ENCODE data around the gene COL3A1. TPM values are rescaled to one million over a fixed set of nuclear protein-coding genes. Genes with fewer than 3 reads are reported as not detected.

The COL3A1 gene
- total RNA-seq, 1 donor from 2014 or later = not detected

GRCh38 chr2:188964976-188965546 lies 9.1 kb upstream of the COL3A1 start:
- no peak overlapping the region for H2AFZ ChIP-seq (replicated peaks)
- H3K9me3 ChIP-seq (ENCODE audit: low read depth) = no peaks in the 10 kb centered on the region
- H3K27me3 Mint-ChIP-seq (ENCODE audit: insufficient read depth, low read depth) = no peaks in the 10 kb centered on the region
- H3K27ac ChIP-seq = no peak overlapping the region
- H3K9ac ChIP-seq = no peak overlapping the region
- no peaks in the 10 kb centered on the region for H3K4me1 ChIP-seq
- H3K4me1 Mint-ChIP-seq = no peaks in the 10 kb centered on the region
- DNase-seq (ENCODE audit: low spot score) = no peak
- no peaks in the 10 kb centered on the region for H3K36me3 ChIP-seq
- H3K9me3 Mint-ChIP-seq = no peaks in the 10 kb centered on the region
- no peaks in the 10 kb centered on the region for H3K27me3 ChIP-seq
- no peak overlapping the region for H3K4me3 Mint-ChIP-seq
- H3F3A ChIP-seq (ENCODE audit: low read depth) = no peaks in the 10 kb centered on the region
- no peak overlapping the region for H3K4me3 ChIP-seq
- H3K79me2 ChIP-seq (ENCODE audit: low read depth) = no peaks in the 10 kb centered on the region
- no peak overlapping the region for H3K27ac Mint-ChIP-seq
- no peaks in the 10 kb centered on the region for H3K36me3 Mint-ChIP-seq
- no peak for TF ChIP-seq EZH2 (IDR thresholded peaks at IDR 0.05)
- TF ChIP-seq CTCF (IDR thresholded peaks at IDR 0.05) = no peak
- TF ChIP-seq EZH2phosphoT487 (IDR thresholded peaks at IDR 0.05) = no peak
- no peaks in the 10 kb centered on the region for H4K20me1 ChIP-seq (ENCODE audit: low read depth)
- no peak overlapping the region for H3K4me2 ChIP-seq

- H3K4me2 ChIP-seq = no peak overlapping the region
- H3K9me3 Mint-ChIP-seq = no peaks in the 10 kb centered on the region
- DNase-seq (ENCODE audit: low spot score) = no peak
- H3K4me3 Mint-ChIP-seq = no peak overlapping the region
- no peaks in the 10 kb centered on the region for H3K27me3 Mint-ChIP-seq (ENCODE audit: insufficient read depth, low read depth)
- no peaks in the 10 kb centered on the region for H3K9me3 ChIP-seq (ENCODE audit: low read depth)
- H3K27me3 ChIP-seq = no peaks in the 10 kb centered on the region
- no peak for TF ChIP-seq EZH2phosphoT487 (IDR thresholded peaks at IDR 0.05)
- no peak for TF ChIP-seq CTCF (IDR thresholded peaks at IDR 0.05)
- H3K4me1 Mint-ChIP-seq = no peaks in the 10 kb centered on the region
- H3K36me3 ChIP-seq = no peaks in the 10 kb centered on the region
- H4K20me1 ChIP-seq (ENCODE audit: low read depth) = no peaks in the 10 kb centered on the region
- H3K9ac ChIP-seq = no peak overlapping the region
- no peak overlapping the region for H2AFZ ChIP-seq (replicated peaks)
- no peaks in the 10 kb centered on the region for H3K79me2 ChIP-seq (ENCODE audit: low read depth)
- no peak overlapping the region for H3K27ac ChIP-seq
- H3F3A ChIP-seq (ENCODE audit: low read depth) = no peaks in the 10 kb centered on the region
- no peaks in the 10 kb centered on the region for H3K4me1 ChIP-seq
- H3K27ac Mint-ChIP-seq = no peak overlapping the region
- H3K4me3 ChIP-seq = no peak overlapping the region
- H3K36me3 Mint-ChIP-seq = no peaks in the 10 kb centered on the region
Measured at GRCh38 chr2:188965563-188965962, 8.6 kb upstream of the COL3A1 start.

- Histone ChIP-seq H4K20me1 (ENCODE audit: low read depth) (no peaks in the 10 kb centered on the region), H3K4me1 (no peaks in the 10 kb centered on the region), H3K27ac (no peak overlapping the region), H2AFZ (replicated peaks) (no peak overlapping the region), H3K4me3 (no peak overlapping the region), H3F3A (ENCODE audit: low read depth) (no peaks in the 10 kb centered on the region), H3K27me3 (no peaks in the 10 kb centered on the region), H3K36me3 (no peaks in the 10 kb centered on the region), H3K9me3 (ENCODE audit: low read depth) (no peaks in the 10 kb centered on the region), H3K4me2 (no peak overlapping the region), H3K79me2 (ENCODE audit: low read depth) (no peaks in the 10 kb centered on the region), H3K9ac (no peak overlapping the region)
- Mint-ChIP-seq H3K4me3 (no peak overlapping the region), H3K9me3 (no peaks in the 10 kb centered on the region), H3K4me1 (no peaks in the 10 kb centered on the region), H3K27me3 (ENCODE audit: insufficient read depth, low read depth) (no peaks in the 10 kb centered on the region), H3K27ac (no peak overlapping the region), H3K36me3 (no peaks in the 10 kb centered on the region)
- no peak for DNase-seq (ENCODE audit: low spot score)
- no peak for TF ChIP-seq CTCF (IDR thresholded peaks at IDR 0.05)
- TF ChIP-seq EZH2 (IDR thresholded peaks at IDR 0.05) = no peak
- TF ChIP-seq EZH2phosphoT487 (IDR thresholded peaks at IDR 0.05) = no peak
Measured at GRCh38 chr2:188966079-188966571, 8.0 kb upstream of the COL3A1 start.
